GM18502 (cell line): ENCODE measurements around the gene CLASRP.
A peak's percentile ranks its signal among the peaks of the same experiment; 100 is the strongest.

Experiments
- ATAC-seq: cut with Tn5 transposase; IDR thresholded peaks from one replicate; pipeline ENCODE4 v1.9.1; 2021; ENCODE audit warnings: mild to moderate bottlenecking; ENCODE audit not compliant: unreplicated experiment, poor library complexity

CLASRP gene

DNA sequence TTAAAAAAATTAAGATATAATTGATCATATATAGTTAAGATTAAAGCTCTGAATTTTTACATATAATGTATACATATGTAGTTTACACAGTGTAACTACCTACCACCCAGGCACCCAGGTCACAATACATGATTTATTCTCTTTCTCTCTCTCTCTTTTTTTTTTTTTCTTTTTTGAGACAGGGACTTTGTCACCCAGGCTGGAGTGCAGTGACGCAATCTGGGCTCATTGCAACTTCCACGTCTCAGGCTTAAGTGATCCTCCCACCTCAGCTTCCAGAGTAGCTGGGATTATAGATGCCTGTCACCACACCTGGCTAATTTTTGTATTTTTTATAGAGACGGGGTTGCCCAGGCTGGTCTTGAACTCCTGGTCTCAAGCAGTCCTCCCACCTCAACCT, 18.8 kb upstream of the CLASRP start:
- no peak for ATAC-seq

DNA sequence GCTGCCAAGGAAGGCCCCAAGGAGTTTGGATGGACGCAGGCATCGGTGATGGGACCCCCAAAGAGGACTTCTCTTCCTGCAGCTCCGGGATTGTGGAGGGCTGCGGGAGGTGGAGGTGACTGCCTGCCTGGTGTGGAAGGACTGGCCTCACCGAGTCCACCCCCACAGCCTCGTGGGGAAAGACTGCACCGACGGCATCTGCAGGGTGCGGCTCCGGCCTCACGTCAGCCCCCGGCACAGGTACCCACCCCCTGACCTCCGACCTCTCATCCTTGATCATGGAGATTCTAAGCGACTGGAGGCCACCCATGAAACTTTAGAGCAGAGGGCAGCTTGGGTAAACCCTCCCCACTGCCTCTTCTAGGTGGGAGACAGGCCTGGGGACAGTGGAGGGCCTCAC, 16.9 kb upstream of the CLASRP start:
- ATAC-seq = no peak

DNA sequence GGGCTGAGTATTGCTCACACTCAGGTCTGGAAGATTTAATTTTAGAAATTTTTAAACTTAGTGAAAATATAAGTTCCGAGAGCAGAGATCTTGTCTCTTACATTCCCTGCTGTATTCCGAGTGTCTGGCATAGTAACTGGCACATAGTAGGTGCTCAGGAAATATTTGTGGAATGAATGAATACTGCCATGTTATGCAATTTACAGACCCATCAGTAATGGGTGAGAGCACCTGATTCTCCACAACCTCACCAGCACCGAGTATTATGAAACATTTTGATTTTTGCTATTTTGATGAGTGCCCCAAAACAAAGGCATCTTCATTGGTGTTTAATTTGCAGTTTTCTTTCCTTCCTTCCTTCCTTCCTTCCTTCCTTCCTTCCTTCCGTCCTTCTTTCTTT, 15.8 kb upstream of the CLASRP start:
- ATAC-seq = no peak

DNA sequence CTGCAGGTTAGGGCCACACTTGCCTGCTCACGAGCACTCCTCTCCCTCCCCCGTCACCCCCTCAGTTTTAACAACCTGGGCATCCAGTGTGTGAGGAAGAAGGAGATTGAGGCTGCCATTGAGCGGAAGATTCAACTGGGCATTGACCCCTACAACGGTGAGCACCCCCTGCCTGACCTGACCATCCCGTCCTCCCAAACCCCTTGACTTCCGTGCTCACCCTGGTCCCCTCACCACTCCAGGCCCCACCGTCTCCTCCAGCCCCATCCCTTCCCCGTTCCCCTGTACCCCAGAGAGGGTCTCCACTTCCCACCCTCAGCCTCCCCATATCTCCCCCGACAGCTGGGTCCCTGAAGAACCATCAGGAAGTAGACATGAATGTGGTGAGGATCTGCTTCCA, 13.6 kb upstream of the CLASRP start:
- no peak for ATAC-seq

DNA sequence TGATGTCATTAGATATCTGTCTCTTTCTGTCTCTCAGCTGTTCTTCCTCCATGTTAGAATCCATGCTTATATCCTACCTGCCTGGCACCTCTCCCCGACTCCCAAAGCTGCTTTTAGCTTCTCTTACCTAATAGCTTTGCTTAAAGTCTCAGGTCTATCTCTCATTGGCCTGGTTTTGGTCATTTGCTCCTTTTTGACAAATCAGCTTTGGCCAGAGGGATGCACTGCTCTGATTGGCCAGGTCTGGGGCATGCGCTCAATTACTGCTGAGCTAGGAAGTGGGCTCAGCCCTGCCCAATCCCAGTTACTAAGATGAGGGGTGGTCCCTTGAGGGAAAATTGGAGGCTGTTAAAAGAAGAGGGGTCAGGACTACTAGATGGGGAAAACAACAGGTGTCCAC, 11.5 kb upstream of the CLASRP start:
- ATAC-seq = no peak

DNA sequence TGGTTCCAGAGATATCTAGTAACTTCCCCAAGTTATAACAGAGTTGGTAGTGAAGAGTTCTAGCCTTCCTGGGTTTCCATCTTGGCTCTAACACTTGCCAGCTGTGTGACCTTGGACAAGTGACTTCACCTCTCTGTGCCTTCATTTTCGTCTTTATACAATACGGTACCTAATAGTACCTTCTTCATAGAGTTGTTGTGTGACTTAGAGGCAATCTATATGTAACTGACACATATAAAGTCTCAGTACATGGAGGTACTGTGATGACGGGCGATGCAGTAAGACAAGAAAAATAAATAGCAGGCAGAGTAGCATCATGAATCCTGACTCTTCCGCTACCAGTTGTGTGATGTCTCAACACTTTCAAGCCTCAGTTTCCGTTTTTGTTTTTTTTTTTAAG, 8.0 kb upstream of the CLASRP start:
- no peak for ATAC-seq

DNA sequence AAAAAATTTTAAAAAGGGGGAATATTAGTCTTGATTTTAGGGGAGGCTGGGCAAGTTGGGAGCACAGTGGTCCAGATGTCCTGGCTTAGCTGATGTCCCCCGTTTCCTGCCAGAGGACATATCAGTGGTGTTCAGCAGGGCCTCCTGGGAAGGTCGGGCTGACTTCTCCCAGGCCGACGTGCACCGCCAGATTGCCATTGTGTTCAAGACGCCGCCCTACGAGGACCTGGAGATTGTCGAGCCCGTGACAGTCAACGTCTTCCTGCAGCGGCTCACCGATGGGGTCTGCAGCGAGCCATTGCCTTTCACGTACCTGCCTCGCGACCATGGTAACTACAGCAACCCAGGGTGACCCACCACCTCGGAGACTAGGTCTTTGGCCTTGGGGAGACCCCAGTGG, 6.4 kb upstream of the CLASRP start:
- no peak for ATAC-seq

DNA sequence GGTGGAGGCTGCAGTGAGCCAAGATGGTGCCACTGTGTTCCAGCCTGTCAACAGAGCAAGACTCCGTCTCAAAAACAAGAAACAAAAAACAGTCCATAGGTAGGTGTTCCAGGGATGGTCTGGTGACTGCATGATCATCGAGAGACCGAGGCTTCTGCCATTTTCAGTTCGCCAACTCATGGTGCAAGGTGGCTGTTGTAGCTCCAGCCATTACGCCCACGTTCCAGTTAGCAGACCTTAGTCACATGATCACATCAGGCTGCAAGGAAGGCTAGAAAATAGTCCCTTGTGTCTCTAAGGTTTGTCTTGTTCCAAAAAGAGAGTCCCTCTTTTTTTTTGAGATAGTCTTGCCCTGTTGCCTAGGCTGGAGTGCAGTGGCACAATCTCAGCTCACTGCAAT, 3.1 kb upstream of the CLASRP start:
- no peak for ATAC-seq

DNA sequence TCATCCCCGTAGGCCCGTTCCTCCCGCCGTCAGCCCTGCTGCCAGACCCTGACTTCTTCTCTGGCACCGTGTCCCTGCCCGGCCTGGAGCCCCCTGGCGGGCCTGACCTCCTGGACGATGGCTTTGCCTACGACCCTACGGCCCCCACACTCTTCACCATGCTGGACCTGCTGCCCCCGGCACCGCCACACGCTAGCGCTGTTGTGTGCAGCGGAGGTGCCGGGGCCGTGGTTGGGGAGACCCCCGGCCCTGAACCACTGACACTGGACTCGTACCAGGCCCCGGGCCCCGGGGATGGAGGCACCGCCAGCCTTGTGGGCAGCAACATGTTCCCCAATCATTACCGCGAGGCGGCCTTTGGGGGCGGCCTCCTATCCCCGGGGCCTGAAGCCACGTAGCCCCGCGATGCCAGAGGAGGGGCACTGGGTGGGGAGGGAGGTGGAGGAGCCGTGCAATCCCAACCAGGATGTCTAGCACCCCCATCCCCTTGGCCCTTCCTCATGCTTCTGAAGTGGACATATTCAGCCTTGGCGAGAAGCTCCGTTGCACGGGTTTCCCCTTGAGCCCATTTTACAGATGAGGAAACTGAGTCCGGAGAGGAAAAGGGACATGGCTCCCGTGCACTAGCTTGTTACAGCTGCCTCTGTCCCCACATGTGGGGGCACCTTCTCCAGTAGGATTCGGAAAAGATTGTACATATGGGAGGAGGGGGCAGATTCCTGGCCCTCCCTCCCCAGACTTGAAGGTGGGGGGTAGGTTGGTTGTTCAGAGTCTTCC, 1.3 kb upstream of the CLASRP start:
- ATAC-seq = no peak

DNA sequence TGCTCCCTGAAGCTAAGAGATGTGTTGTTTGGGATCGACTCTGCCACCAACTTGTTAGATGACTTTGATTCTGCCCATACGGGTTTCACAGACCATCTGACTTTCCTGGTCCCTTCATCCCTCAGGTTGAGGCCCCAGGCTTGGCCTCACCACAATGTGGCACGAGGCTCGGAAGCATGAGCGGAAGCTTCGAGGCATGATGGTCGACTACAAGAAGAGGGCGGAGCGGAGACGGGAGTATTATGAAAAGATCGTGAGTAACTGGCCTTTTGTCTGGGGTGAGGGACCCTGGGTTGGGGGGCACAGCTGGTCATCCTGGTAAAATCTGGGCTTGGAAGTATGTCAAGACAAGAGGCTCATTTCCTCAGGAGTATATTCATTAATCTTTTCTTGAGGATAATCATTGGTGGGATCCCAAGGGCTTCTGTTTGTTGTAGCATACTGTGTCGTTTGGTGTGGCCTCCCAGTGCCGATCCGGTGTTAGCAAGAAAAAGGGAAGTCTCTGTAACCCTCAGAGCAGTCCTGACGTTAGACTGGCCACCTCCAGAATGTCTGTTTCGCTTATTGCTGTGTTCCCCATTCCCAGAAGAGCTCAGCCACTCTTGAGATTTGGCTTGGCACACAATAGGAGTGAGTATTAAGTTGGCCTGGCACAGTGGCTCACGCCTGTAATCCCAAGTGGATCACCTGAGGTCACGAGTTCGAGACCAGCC, 1.4 kb downstream of the CLASRP start:
- ATAC-seq = no peak

DNA sequence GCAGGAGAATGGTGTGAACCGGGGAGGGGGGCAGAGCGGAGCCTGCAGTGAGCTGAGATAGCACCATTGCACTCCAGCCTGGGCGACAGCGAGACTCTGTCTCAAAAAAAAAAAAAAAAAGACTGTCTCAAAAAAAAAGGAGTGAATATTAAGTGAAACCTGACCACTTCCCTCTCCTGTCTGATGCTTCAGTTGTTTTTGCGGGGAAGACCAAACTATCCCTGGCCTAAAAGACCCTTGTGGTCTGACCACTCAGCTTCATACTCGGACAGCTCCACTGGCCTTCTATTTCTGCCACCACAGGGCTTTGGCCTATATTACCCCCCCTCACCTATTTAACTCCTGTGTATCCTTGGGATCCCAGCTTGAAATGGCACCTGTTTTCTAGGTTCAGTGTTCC, 2.3 kb downstream of the CLASRP start:
- ATAC-seq = no peak

DNA sequence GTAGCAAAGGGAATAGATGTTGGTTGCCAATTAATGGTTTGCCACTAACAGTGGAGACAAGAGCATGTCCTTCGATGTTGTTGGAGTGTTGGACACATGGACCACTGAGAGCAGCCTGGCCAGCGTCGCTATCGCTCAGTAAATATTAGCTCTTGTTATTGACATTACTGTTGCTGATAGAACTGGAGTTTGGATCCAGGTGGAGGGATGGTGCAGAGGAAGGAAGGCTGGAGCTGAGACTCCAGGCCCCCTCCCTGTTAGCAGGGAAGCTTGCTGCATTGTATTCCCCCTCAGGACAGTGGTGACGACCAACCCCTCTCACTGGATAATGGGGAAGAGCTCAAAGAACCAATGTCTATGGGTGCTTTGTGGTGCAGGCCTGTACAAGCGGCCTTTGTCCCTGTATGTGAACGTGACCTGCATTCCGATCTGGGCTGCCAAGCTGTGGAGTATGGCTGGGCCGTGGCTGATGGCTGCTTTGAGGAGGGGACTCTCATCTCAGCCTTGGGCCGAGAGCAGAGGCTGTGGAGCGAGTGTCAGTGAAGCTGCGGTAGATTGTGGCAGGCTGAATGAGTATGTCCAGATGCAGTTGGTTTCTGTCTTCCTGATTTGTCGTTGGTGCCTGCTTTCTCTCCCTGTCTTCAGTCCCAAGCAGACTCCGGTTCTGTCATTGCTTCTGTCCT, 7.0 kb downstream of the CLASRP start:
- no peak for ATAC-seq

DNA sequence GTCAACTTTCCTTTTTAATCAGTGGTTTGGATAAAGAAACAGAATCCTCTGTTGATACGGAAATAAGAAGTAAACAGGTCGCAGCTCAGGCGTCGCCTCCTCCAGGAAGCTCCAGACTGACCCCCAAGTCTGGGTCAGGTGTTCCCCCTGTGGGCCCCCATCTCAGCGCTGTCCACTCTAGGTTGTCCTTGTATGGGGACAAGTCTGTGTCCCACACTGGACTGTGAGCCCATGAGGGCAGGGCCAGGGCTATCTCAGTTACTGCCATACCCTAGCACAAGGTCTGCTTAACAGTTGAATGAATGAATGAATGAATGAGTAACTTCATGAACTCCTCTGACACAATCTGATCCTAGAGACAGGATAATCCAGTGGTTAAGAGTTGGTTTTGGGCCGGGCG, 7.5 kb downstream of the CLASRP start:
- ATAC-seq = no peak

DNA sequence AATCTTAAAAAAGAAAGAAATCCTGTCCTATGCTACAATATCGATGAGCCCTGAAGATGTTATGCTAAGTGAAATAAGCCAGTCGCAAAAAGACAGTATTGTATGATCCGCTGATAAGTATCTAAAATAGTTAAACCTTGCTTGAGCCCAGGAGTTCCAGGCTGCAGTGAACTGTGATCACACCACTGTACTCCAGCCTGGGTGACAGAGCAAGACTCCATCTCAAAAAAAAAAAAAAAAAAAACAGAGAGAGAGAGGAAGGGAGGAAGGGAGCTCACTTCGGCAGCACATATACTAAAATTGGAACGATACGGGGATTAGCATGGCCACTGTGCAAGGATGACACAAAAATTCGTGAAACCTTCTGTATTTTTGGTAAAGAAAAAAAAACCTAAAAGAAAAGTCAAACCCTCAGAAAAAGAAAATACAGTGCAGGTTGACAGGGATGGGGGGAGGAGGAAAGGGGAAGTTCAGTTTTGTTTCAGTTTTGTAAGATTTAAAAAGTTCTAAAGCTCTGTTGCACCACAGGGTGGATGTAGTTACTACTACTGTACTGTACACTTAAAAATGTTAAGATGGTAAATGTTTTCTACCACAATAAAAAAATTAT, 8.4 kb downstream of the CLASRP start:
- peak; percentile 72 for ATAC-seq

DNA sequence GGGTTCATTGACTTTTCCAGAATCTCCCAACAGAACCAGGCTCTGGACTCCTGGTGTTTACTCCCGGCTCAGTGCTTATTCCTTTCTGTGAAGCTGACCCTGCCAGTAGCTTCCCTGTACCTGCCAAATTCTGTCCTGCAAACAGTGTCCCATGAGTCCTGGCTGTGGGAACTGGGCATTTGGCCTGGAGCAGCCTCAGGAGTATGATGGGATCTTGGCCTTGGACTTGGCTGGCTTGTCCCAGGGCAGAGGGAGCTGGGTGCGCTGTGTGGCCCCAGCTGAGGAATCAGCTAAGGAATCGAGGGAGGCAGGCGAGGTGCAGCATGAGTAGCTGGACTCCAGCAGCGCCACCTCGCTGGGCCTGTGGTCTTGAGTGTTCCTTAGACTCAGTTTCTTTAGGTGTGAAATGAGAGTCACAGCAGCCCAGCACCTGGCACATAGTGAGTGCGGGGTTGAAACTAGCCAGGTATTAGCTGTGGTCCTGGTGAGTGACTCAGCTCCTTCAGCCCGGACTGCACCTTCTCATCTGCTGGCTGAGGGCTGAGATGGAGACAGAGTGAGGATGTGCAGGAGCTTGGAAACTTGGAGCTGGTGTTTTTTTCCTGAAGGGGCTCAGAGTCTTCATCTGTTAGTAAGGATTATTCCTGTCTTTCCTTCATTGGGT, 10.4 kb downstream of the CLASRP start:
- no peak for ATAC-seq

DNA sequence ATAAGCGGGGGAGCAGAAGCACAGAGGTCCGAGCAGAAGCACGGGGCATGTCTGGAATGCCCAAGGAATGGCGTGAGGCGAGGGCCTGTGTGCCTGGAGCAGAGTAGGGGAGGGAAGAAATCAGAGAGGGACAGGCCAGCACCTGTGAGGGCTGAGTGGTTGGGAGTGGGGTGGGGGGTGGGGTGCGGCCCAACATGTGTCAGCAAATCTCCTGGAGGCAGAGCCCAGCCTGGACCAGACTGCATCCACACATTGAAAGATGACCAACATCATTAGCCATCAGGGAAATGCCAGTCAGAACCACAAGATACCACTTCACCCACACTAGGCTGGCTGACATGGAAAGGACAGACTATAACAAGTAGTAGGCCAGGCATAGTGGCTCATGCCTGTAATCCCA, 11.2 kb downstream of the CLASRP start:
- ATAC-seq = no peak

DNA sequence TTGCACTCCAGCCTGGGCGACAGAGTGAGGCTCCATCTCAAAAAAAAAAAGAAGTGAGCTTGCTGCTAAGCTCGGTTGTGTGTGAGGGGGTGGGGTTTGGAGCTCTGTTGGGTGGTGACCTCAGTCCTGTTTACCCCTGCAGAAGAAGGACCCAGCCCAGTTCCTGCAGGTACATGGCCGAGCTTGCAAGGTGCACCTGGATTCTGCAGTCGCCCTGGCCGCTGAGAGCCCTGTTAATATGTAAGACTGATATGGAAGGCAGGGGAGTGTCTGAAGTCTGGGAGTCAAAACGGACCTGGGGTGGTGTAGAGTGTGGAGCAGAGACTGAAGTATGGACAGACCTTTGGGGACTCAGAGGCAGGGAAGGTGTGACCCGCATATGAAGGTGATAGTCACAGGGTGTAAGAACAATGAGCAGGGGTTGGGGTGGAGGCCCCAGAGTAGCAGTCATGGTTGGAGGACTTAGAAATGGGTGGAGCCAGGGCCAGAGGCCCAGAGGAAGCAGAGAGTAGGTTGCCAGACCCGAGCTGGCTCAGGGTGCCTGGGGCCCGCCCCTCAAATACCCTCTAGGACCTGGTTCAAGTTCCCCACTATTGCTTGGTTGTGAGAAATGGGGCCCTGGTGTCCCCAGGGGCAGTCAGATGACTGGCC, 13.2 kb downstream of the CLASRP start:
- no peak for ATAC-seq

DNA sequence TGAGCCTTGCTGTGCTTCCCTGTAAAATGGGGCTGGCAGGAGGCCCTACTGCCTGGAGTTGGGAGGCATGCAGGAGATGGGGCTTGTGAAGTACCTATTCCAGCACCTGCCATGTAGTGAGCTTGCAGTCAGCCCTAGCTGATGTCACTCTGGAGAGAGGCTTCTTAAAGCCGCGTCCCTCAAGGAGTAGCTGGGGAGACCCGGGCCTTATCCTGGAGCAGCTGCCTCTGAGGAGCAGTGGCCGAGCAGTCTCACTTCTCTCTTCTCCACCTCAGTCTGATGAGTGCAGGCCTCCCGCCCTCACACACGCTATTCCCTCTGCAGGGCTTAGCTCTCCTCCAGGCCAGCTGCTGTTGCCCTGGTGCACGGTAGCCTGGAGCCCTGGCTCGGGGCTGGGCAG, 18.0 kb downstream of the CLASRP start:
- no peak for ATAC-seq

DNA sequence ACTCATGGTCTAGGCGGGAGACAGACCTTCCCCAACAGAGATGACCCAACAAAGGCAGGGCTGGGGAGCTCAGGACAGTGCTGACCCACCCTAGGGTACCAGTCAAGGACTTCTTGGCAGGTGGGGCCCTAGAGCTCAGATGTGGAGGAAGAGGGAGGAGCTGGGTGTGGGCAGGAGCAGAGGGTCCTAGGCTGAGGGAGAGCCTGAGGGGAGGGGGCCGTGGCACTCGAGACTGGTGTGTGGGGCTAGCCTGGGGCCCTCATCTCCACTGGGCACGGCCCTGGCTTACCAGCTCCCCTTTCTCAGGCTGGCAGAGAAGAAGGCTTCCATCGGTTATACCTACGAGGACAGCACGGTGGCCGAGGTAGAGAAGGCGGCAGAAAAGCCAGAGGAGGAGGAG, 18.6 kb downstream of the CLASRP start:
- ATAC-seq = no peak

DNA sequence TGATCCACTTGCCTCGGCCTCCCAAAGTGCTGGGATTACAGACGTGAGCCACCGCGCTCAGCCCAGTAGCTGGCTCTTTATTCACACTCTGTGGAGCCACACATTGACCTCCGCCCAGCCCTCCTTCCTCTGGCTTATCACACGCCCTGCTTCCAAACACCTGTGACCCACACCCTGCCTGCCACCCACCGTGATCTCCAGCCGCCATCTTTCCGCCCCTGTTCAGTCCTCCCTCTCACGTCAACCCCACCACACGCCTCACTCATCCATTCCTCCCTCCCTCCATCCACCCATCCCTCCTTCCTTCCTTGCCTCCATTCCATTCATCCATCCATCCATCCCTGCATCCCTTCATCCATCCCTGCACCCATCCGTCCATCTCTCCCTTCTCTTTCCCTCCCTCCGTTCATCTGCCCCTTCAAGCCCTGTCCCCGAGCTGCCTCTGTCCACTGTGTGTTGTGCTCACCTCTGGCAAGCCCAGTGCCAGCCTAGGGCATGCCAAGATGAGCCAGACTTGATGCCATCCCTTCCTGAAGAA, 19.8 kb downstream of the CLASRP start:
- ATAC-seq = no peak
